Ureter (tissue), 1 donor: Measurements from ENCODE around the gene OR3A3. TPM values are rescaled to one million over a fixed set of nuclear protein-coding genes. Genes with fewer than 3 reads are reported as not detected.

Experiments used
- DNase-seq: peaks from one replicate; pipeline ENCODE4 v3.0.0-alpha.2; 2020; ENCODE audit warnings: low spot score
- total RNA-seq: library from RNA; stranded (reverse); gene quantifications from one replicate; pipeline ENCODE4 v1.2.4, GENCODE V29; 2023
- donor health status: DM: yes; HTN: yes; CAD: no.

The OR3A3 gene
- total RNA-seq, 1 donor from 2014 or later, result not detected

GRCh38 chr17:3472137-3472536 is 61.0 kb downstream of the OR3A3 start:
- DNase-seq, result no peak

Other genes with a start within 250 kb of the OR3A3 start
- gene OR1A2, start 213.9 kb upstream of the OR3A3 start, total RNA-seq, result not detected
- gene OR1A1, start 203.7 kb upstream of the OR3A3 start, total RNA-seq, result not detected
- gene OR3A1, start 113.0 kb upstream of the OR3A3 start, total RNA-seq, result not detected
- gene OR3A2, start 25.1 kb upstream of the OR3A3 start, total RNA-seq, result 2.7 TPM
- gene OR1E1, start 13.0 kb upstream of the OR3A3 start, total RNA-seq, result not detected
- not detected for gene OR1E2, start 22.5 kb downstream of the OR3A3 start, total RNA-seq
- gene SPATA22, start 60.4 kb downstream of the OR3A3 start, total RNA-seq, result not detected
- gene ASPA, start 64.6 kb downstream of the OR3A3 start, total RNA-seq, result 15.3 TPM
- 4.3 TPM for gene TRPV3, start 146.4 kb downstream of the OR3A3 start, total RNA-seq
- gene TRPV1, start 198.0 kb downstream of the OR3A3 start, total RNA-seq, result 9.0 TPM
- gene SHPK, start 224.9 kb downstream of the OR3A3 start, total RNA-seq, result 22.8 TPM
- 11.7 TPM for gene CTNS, start 225.4 kb downstream of the OR3A3 start, total RNA-seq